ENCODE results near the gene PRKD1. TPM values are rescaled to one million over a fixed set of nuclear protein-coding genes. Genes with fewer than 3 reads are reported as not detected.

PRKD1 gene
- total RNA-seq: 9.1 and 17.2 TPM in 2 replicates

DNA sequence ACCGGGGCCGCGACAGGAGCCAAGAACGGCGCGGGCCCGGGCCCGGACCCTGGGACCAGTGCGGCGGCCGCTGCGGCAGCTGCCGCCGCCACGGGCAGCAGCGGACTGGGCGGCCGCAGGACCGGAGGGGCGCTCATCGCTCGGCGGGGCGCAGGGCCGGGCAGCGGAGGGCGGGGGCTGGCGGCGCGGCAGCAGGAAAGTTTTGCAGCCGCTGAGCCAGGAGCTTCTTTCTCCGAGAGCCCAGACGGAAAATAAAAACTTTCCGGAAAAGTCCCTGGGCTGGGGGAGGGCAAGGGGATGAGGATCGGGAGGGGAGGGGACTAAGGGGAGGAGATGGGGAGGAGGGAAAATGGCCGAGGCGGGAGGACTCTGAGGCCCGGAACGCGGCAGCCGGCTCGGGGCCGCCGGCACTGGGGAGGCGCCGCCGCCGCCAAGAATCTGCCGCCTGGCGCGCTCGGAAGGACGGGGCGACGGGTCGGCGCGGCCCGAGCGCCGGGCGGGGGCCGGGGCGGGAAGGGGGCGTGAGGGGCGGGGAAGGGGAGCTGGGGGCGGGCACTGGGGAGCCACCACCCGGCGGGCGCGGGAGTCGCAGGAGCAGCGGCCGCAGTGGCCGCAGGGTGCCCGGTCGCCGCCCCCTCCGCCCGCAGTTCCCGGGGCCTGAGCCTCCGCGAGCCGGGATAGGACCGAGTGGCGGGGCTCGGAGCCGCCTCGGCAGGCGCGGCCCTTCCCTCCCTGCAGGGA lies at the start of gene PRKD1:
Gene PRKD1 (minus strand): TSS at position 472 of the 741 bp plus-strand sequence.

